H9 (cell line): ENCODE measurements around the gene NKAIN2. TPM values are rescaled to one million over a fixed set of nuclear protein-coding genes. Genes with fewer than 3 reads are reported as not detected.
"Not testable (repeated sequence)": the region's sequence is repeated elsewhere in the genome, so short reads cannot be mapped to it uniquely, and the experiment has no call there.

Source experiments
- DNase-seq: peaks from one replicate; pipeline ENCODE4 v3.0.0-alpha.2; 2017
- H2AFZ ChIP-seq: one replicate; pipeline ENCODE4 v1.6.1; 2013; ENCODE audit warnings: mild to moderate bottlenecking, low read length, control low read depth, moderate library complexity
- H2AK5ac ChIP-seq: 2 replicates; pipeline ENCODE4 v1.6.1; 2013; ENCODE audit warnings: low read length, control low read depth, mixed read lengths; ENCODE audit not compliant: insufficient read length
- H2BK120ac ChIP-seq: one replicate; pipeline ENCODE4 v1.6.1; 2013; ENCODE audit warnings: low read depth, mild to moderate bottlenecking, low read length, control low read depth, inconsistent platforms; ENCODE audit not compliant: poor library complexity, severe bottlenecking
- H2BK12ac ChIP-seq: 2 replicates; pipeline ENCODE4 v1.6.1; 2013; ENCODE audit warnings: low read length, control low read depth, mixed read lengths, low read depth; ENCODE audit not compliant: insufficient read length
- H2BK15ac ChIP-seq: 2 replicates; pipeline ENCODE4 v1.6.1; 2013; ENCODE audit warnings: low read depth, low read length, control low read depth
- H2BK20ac ChIP-seq: one replicate; pipeline ENCODE4 v1.6.1; 2013; ENCODE audit warnings: low read depth, mild to moderate bottlenecking, low read length, control low read depth, inconsistent platforms; ENCODE audit not compliant: poor library complexity, severe bottlenecking
- H2BK5ac ChIP-seq: 2 replicates; pipeline ENCODE4 v1.6.1; 2013; ENCODE audit warnings: low read length, control low read depth, mixed read lengths; ENCODE audit not compliant: insufficient read length
- H3K14ac ChIP-seq: 2 replicates; pipeline ENCODE4 v1.6.1; 2013; ENCODE audit warnings: low read length, control low read depth; ENCODE audit not compliant: insufficient read depth
- H3K18ac ChIP-seq: 2 replicates; pipeline ENCODE4 v1.6.1; 2013; ENCODE audit warnings: low read depth, mild to moderate bottlenecking, mixed read lengths, low read length, control low read depth; ENCODE audit not compliant: insufficient read length
- H3K23ac ChIP-seq: 2 replicates; pipeline ENCODE4 v1.6.1; 2013; ENCODE audit warnings: low read length, control low read depth, mixed read lengths, low read depth; ENCODE audit not compliant: insufficient read length
- H3K23me2 ChIP-seq: 2 replicates; pipeline ENCODE4 v1.6.1; 2013; ENCODE audit warnings: low read depth, mild to moderate bottlenecking, mixed read lengths, low read length, control low read depth; ENCODE audit not compliant: insufficient read length, poor library complexity, severe bottlenecking
- H3K27ac ChIP-seq: 2 replicates; pipeline ENCODE4 v1.5.1; 2013; ENCODE audit warnings: low read length, control low read depth, mixed read lengths, low read depth; ENCODE audit not compliant: insufficient read length
- H3K27me3 ChIP-seq: 2 replicates; pipeline ENCODE4 v1.6.1; 2013; ENCODE audit warnings: low read length, control low read depth, inconsistent platforms; ENCODE audit not compliant: insufficient read depth
- H3K4ac ChIP-seq: 2 replicates; pipeline ENCODE4 v1.6.1; 2013; ENCODE audit warnings: low read depth, mild to moderate bottlenecking, control low read depth, inconsistent platforms, low read length, moderate library complexity
- H3K4me1 ChIP-seq: 2 replicates; pipeline ENCODE4 v1.6.1; 2013; ENCODE audit warnings: low read length, control low read depth, inconsistent platforms; ENCODE audit not compliant: insufficient read depth
- H3K4me2 ChIP-seq: 2 replicates; pipeline ENCODE4 v1.6.1; 2013; ENCODE audit warnings: low read length, control low read depth, mixed read lengths; ENCODE audit not compliant: insufficient read length, insufficient read depth
- H3K56ac ChIP-seq: 2 replicates; pipeline ENCODE4 v1.6.1; 2013; ENCODE audit warnings: low read depth, mild to moderate bottlenecking, mixed read lengths, low read length, control low read depth; ENCODE audit not compliant: insufficient read length
- H3K79me1 ChIP-seq: 2 replicates; pipeline ENCODE4 v1.6.1; 2013; ENCODE audit warnings: low read depth, mild to moderate bottlenecking, moderate library complexity, low read length, control low read depth, inconsistent platforms; ENCODE audit not compliant: insufficient read depth, poor library complexity, severe bottlenecking
- H3K79me2 ChIP-seq: 2 replicates; pipeline ENCODE4 v1.6.1; 2013; ENCODE audit warnings: low read length, control low read depth, inconsistent platforms; ENCODE audit not compliant: insufficient read depth
- H3K9ac ChIP-seq: 2 replicates; pipeline ENCODE4 v1.6.1; 2013; ENCODE audit warnings: low read length, control low read depth, mixed read lengths; ENCODE audit not compliant: insufficient read length; ENCODE audit errors: extremely low read depth
- H3K9me3 ChIP-seq: one replicate; pipeline ENCODE4 v1.6.1; 2013; ENCODE audit warnings: low read depth, low read length, inconsistent platforms; ENCODE audit not compliant: control insufficient read depth
- H3T11ph ChIP-seq: one replicate; pipeline ENCODE4 v1.6.1; 2013; ENCODE audit warnings: mild to moderate bottlenecking, low read length, control low read depth, inconsistent platforms
- H4K20me1 ChIP-seq: one replicate; pipeline ENCODE4 v1.6.1; 2013; ENCODE audit not compliant: control insufficient read depth, insufficient read length, insufficient read depth
- H4K5ac ChIP-seq: 2 replicates; pipeline ENCODE4 v1.6.1; 2013; ENCODE audit warnings: low read depth, mild to moderate bottlenecking, mixed read lengths, low read length, control low read depth; ENCODE audit not compliant: insufficient read length
- H4K8ac ChIP-seq: replicated peaks from 2 replicates; pipeline ENCODE4 v1.6.1; 2013; ENCODE audit warnings: low read length, control low read depth, mixed read lengths, low read depth; ENCODE audit not compliant: insufficient read length
- H4K91ac ChIP-seq: 2 replicates; pipeline ENCODE4 v1.6.1; 2013; ENCODE audit warnings: low read depth, mild to moderate bottlenecking, moderate library complexity, mixed read lengths, low read length, control low read depth; ENCODE audit not compliant: insufficient read length
- H3K27ac Mint-ChIP-seq, 3 experiments: 2 replicates in 2 of 3; 3 replicates in 1 of 3; pipeline ENCODE4 v1.8.0; 2020 to 2021; ENCODE audit warnings: mixed read lengths in 3 of 3, mild to moderate bottlenecking in 1 of 3, moderate library complexity in 1 of 3
- H3K27me3 Mint-ChIP-seq: 2 replicates; pipeline ENCODE4 v1.8.0; 2021; ENCODE audit warnings: low read depth, mild to moderate bottlenecking, moderate library complexity, mixed read lengths
- H3K36me3 Mint-ChIP-seq, 3 experiments: 2 replicates in 2 of 3; 3 replicates in 1 of 3; pipeline ENCODE4 v1.8.0; 2020 to 2021; ENCODE audit warnings: low read depth in 3 of 3, mixed read lengths in 3 of 3; ENCODE audit not compliant: insufficient read depth in 1 of 3
- H3K4me1 Mint-ChIP-seq, 2 experiments: 2 replicates each; pipeline ENCODE4 v1.8.0; 2020; ENCODE audit warnings: mixed read lengths in 2 of 2
- H3K4me3 Mint-ChIP-seq, 2 experiments: 2 replicates in 1 of 2; 3 replicates in 1 of 2; pipeline ENCODE4 v1.8.0; 2020 to 2021; ENCODE audit warnings: mild to moderate bottlenecking in 2 of 2, mixed read lengths in 2 of 2, moderate library complexity in 1 of 2
- H3K9me3 Mint-ChIP-seq, 2 experiments: 2 replicates in 1 of 2; 3 replicates in 1 of 2; pipeline ENCODE4 v1.8.0; 2020; ENCODE audit warnings: mild to moderate bottlenecking in 2 of 2, mixed read lengths in 2 of 2, moderate library complexity in 1 of 2
- CTCF ChIP-seq: fragments of 200-600 bp; sonication (generic); conservative IDR thresholded peaks from 3 replicates; pipeline ENCODE4 v1.8.0; 2021; ENCODE audit warnings: antibody characterized with exemption, mild to moderate bottlenecking
- WGBS: extraction: QIAGEN DNeasy Blood & Tissue Kit; methylation state at CpG from one replicate; pipeline ENCODE4 v1.1.7; 2013; ENCODE audit warnings: missing lambda C conversion rate, low lambda C conversion rate, mixed read lengths; ENCODE audit not compliant: insufficient read length; ENCODE audit errors: extremely low coverage; 5-methylcytosine and 5-hydroxymethylcytosine counted together
- total RNA-seq: library from RNA; stranded (reverse); gene quantifications from 2 replicates; pipeline ENCODE4 v1.2.1, GENCODE V29; 2021

NKAIN2 gene
- total RNA-seq, 1 experiment from 2014 or later, result 0.17 TPM

- Histone ChIP-seq H3K9me3 (no peaks in the 10 kb centered on the region), H3K18ac (no peak overlapping the region), H2BK20ac (no peak overlapping the region), H2BK12ac (no peak overlapping the region), H3K79me2 (no peaks in the 10 kb centered on the region), H3K14ac (no peak overlapping the region), H4K20me1 (no peaks in the 10 kb centered on the region), H3K56ac (no peak overlapping the region), H3K23ac (no peak overlapping the region), H2BK120ac (no peak overlapping the region), H2BK5ac (no peak overlapping the region), H3T11ph (no peak overlapping the region), H2BK15ac (no peak overlapping the region), H4K5ac (no peak overlapping the region), H3K4ac (no peak overlapping the region), H2AFZ (no peak overlapping the region), H3K27ac (no peak overlapping the region), H4K8ac (no peak overlapping the region), H2AK5ac (no peak overlapping the region), H3K79me1 (no peaks in the 10 kb centered on the region), H3K9ac (no peak overlapping the region), H3K27me3 (no peaks in the 10 kb centered on the region), H3K4me1 (no peaks in the 10 kb centered on the region), H3K23me2 (no peaks in the 10 kb centered on the region), H4K91ac (no peak overlapping the region), H3K4me2 (no peak overlapping the region)
- Mint-ChIP-seq H3K4me1 (peaks cover 3% of the 10 kb centered on the region in 2 experiments), H3K27ac (no peak overlapping the region), H3K27me3 (no peaks in the 10 kb centered on the region), H3K36me3 (peaks cover 0 to 6% (median 2%) of the 10 kb centered on the region in 3 experiments; a peak in 2 of 7 replicates), H3K4me3 (no peak overlapping the region), H3K9me3 (peaks cover 2 to 4% of the 10 kb centered on the region in 2 experiments; a peak in 4 of 5 replicates)
- TF ChIP-seq CTCF, result no peak
- DNase-seq, result no peak
These were observed 920.0 kb downstream of the NKAIN2 start for GRCh38 chr6:124723671-124724070.

- H3K14ac ChIP-seq, H3K27ac ChIP-seq, H2BK20ac ChIP-seq, H3K79me1 ChIP-seq, H2BK12ac ChIP-seq, H4K8ac ChIP-seq, DNase-seq, H3T11ph ChIP-seq, H3K4me1 ChIP-seq, H3K4ac ChIP-seq, H3K9me3 Mint-ChIP-seq, H4K20me1 ChIP-seq, H3K18ac ChIP-seq, H3K79me2 ChIP-seq, H4K91ac ChIP-seq, H2AK5ac ChIP-seq, H3K4me3 Mint-ChIP-seq, H2BK5ac ChIP-seq, H2BK120ac ChIP-seq, H4K5ac ChIP-seq, H3K27me3 ChIP-seq, H3K9me3 ChIP-seq, H2BK15ac ChIP-seq, H3K23me2 ChIP-seq, H3K23ac ChIP-seq, H3K56ac ChIP-seq, H3K27me3 Mint-ChIP-seq, H3K4me2 ChIP-seq, H3K9ac ChIP-seq, H3K4me1 Mint-ChIP-seq, H2AFZ ChIP-seq: not testable (repeated sequence)
- WGBS, result no CpG with 5 or more reads among the region's 1 CpG
- H3K27ac Mint-ChIP-seq, result peak overlapping the region in 1 of 3 experiments; percentile 54; a peak in 2 of 7 replicates
- H3K36me3 Mint-ChIP-seq, result peaks cover 0 to 16% (median 0%) of the 10 kb centered on the region in 3 experiments; a peak in 4 of 7 replicates
These were observed 934.1 kb downstream of the NKAIN2 start for GRCh38 chr6:124737804-124738203.
